ENCODE results near the gene LAMA3. TPM values are rescaled to one million over a fixed set of nuclear protein-coding genes. Genes with fewer than 3 reads are reported as not detected.

Gene LAMA3
- total and polyA plus RNA-seq, 9 donors, result 2.9 to 44.9 (median 14.8) TPM

- Histone ChIP-seq H3K9me3 (no peaks in the 10 kb centered on the region), H3K27ac (peak overlapping the region in 1 of 2 donors; percentile 52), H3K27me3 (no peaks in the 10 kb centered on the region), H3K4me1 (ENCODE audit: insufficient read depth) (peaks cover 6% of the 10 kb centered on the region), H3K4me3 (no peak overlapping the region), H3K36me3 (no peaks in the 10 kb centered on the region)
- DNase-seq, result peak in 4 of 5 donors; percentile 30 to 61 (median 36)
- TF ChIP-seq POLR2A (IDR thresholded peaks at IDR 0.05) (no peak), EP300 (IDR thresholded peaks at IDR 0.05) (no peak), CTCF (IDR thresholded peaks at IDR 0.05) (no peak)
- intact Hi-C loops (cut with DNase I), result loop anchor here in 1 of 4 donors (5.0 kb wide), 1 partner anchor 48 kb away; no protein-coding TSS in a partner anchor
- WGBS, 3 donors, result 74 to 88% (median 80%) methylated on average over 13 of the region's 13 CpGs
Measured at GRCh38 chr18:23884681-23885375, 195.6 kb downstream of the LAMA3 start.

- Histone ChIP-seq H3K4me1 (ENCODE audit: insufficient read depth) (peaks cover 6% of the 10 kb centered on the region), H3K27ac (no peak overlapping the region), H3K4me3 (no peak overlapping the region), H3K9me3 (no peaks in the 10 kb centered on the region), H3K36me3 (no peaks in the 10 kb centered on the region), H3K27me3 (no peaks in the 10 kb centered on the region)
- WGBS, 3 donors, result 53 to 67% (median 59%) methylated on average over 2 of the region's 2 CpGs
- TF ChIP-seq EP300 (IDR thresholded peaks at IDR 0.05), result no peak
- TF ChIP-seq CTCF (IDR thresholded peaks at IDR 0.05), result no peak
- TF ChIP-seq POLR2A (IDR thresholded peaks at IDR 0.05), result no peak
- intact Hi-C loops (cut with DNase I), result loop anchor here in 1 of 4 donors (2.0 kb wide), 1 partner anchor 59 kb away; no protein-coding TSS in a partner anchor
- no peak for DNase-seq
Measured at GRCh38 chr18:23885750-23886149, 196.5 kb downstream of the LAMA3 start.

- Histone ChIP-seq H3K4me1 (ENCODE audit: insufficient read depth) (peaks cover 6% of the 10 kb centered on the region), H3K27me3 (no peaks in the 10 kb centered on the region), H3K9me3 (no peaks in the 10 kb centered on the region), H3K27ac (no peak overlapping the region), H3K36me3 (no peaks in the 10 kb centered on the region), H3K4me3 (no peak overlapping the region)
- TF ChIP-seq EP300 (IDR thresholded peaks at IDR 0.05), result no peak
- no peak for TF ChIP-seq CTCF (IDR thresholded peaks at IDR 0.05)
- TF ChIP-seq POLR2A (IDR thresholded peaks at IDR 0.05), result no peak
- no peak for DNase-seq
- intact Hi-C loops (cut with DNase I), result loop anchor here in 1 of 4 donors (2.0 kb wide), 1 partner anchor 60 kb away; no protein-coding TSS in a partner anchor
- WGBS, 3 donors, result 62 to 79% (median 73%) methylated on average over 3 of the region's 3 CpGs
Measured at GRCh38 chr18:23887035-23887434, 197.8 kb downstream of the LAMA3 start.

GRCh38 chr18:23887493-23887892 is 198.2 kb downstream of the LAMA3 start:
- peak; percentile 35 to 59 (median 38) for DNase-seq
- TF ChIP-seq EP300 (IDR thresholded peaks at IDR 0.05), result no peak
- no peak for TF ChIP-seq CTCF (IDR thresholded peaks at IDR 0.05)
- TF ChIP-seq POLR2A (IDR thresholded peaks at IDR 0.05), result no peak
- WGBS, 3 donors, result 30 to 49% (median 39%) methylated on average over 2 of the region's 2 CpGs
- intact Hi-C loops (cut with DNase I), result loop anchor here in 1 of 4 donors (2.0 kb wide), 1 partner anchor 61 kb away; no protein-coding TSS in a partner anchor
- no peaks in the 10 kb centered on the region for H3K9me3 ChIP-seq
- H3K27me3 ChIP-seq, result no peaks in the 10 kb centered on the region
- H3K4me1 ChIP-seq (ENCODE audit: insufficient read depth), result peaks cover 6% of the 10 kb centered on the region
- H3K4me3 ChIP-seq, result no peak overlapping the region
- no peak overlapping the region for H3K27ac ChIP-seq
- no peaks in the 10 kb centered on the region for H3K36me3 ChIP-seq
